Measurements from ENCODE around the gene ZDHHC4. TPM values are rescaled to one million over a fixed set of nuclear protein-coding genes. Genes with fewer than 3 reads are reported as not detected.

ZDHHC4 gene
- total RNA-seq, 1 donor from 2014 or later, result 36.3 TPM

- DNase-seq (ENCODE audit: extremely low spot score in 2 of 2), result no peak
- intact Hi-C loops (cut with DNase I), result no loop called here
- no peaks in the 10 kb centered on the region for H3K36me3 ChIP-seq
- H3K4me3 ChIP-seq, result no peak overlapping the region
- no peak overlapping the region for H3K27ac ChIP-seq
- H3K9me3 ChIP-seq, result no peaks in the 10 kb centered on the region
- no peaks in the 10 kb centered on the region for H3K27me3 ChIP-seq
- H3K4me1 ChIP-seq, result no peaks in the 10 kb centered on the region
- TF ChIP-seq POLR2AphosphoS5 (IDR thresholded peaks at IDR 0.05; ENCODE audit: insufficient read depth in 1 of 2, low read depth in 1 of 2) (no peak), POLR2A (IDR thresholded peaks at IDR 0.05) (no peak), CTCF (IDR thresholded peaks at IDR 0.05) (no peak)
Observed at GRCh38 chr7:6562106-6562505, 15.1 kb upstream of the ZDHHC4 start.

GRCh38 chr7:6563936-6564770, 13.1 kb upstream of the ZDHHC4 start:
- Histone ChIP-seq H3K27me3 (no peaks in the 10 kb centered on the region), H3K36me3 (no peaks in the 10 kb centered on the region), H3K27ac (no peak overlapping the region), H3K9me3 (no peaks in the 10 kb centered on the region), H3K4me1 (no peaks in the 10 kb centered on the region), H3K4me3 (no peak overlapping the region)
- intact Hi-C loops (cut with DNase I), result no loop called here
- no peak for DNase-seq (ENCODE audit: extremely low spot score in 2 of 2)
- no peak for TF ChIP-seq CTCF (IDR thresholded peaks at IDR 0.05)
- TF ChIP-seq POLR2A (IDR thresholded peaks at IDR 0.05), result no peak
- no peak for TF ChIP-seq POLR2AphosphoS5 (IDR thresholded peaks at IDR 0.05; ENCODE audit: insufficient read depth in 1 of 2, low read depth in 1 of 2)

GRCh38 chr7:6565655-6566054, 11.6 kb upstream of the ZDHHC4 start:
- no peak for TF ChIP-seq CTCF (IDR thresholded peaks at IDR 0.05)
- TF ChIP-seq POLR2AphosphoS5 (IDR thresholded peaks at IDR 0.05; ENCODE audit: insufficient read depth in 1 of 2, low read depth in 1 of 2), result no peak
- TF ChIP-seq POLR2A (IDR thresholded peaks at IDR 0.05), result no peak

GRCh38 chr7:6567886-6568285, 9.4 kb upstream of the ZDHHC4 start:
- TF ChIP-seq POLR2A (IDR thresholded peaks at IDR 0.05) (no peak), CTCF (IDR thresholded peaks at IDR 0.05) (no peak), POLR2AphosphoS5 (IDR thresholded peaks at IDR 0.05; ENCODE audit: insufficient read depth in 1 of 2, low read depth in 1 of 2) (no peak)
- intact Hi-C loops (cut with DNase I), result no loop called here

More at GRCh38 chr7:6565655-6566054, 11.6 kb upstream of the ZDHHC4 start:
- no peaks in the 10 kb centered on the region for H3K9me3 ChIP-seq
- no peaks in the 10 kb centered on the region for H3K36me3 ChIP-seq
- no peak overlapping the region for H3K4me3 ChIP-seq
- no peak overlapping the region for H3K27ac ChIP-seq
- H3K4me1 ChIP-seq, result no peaks in the 10 kb centered on the region
- DNase-seq (ENCODE audit: extremely low spot score in 2 of 2), result no peak
- intact Hi-C loops (cut with DNase I), result no loop called here
- H3K27me3 ChIP-seq, result no peaks in the 10 kb centered on the region

GRCh38 chr7:6571160-6571779, 6.0 kb upstream of the ZDHHC4 start:
- no peak overlapping the region for H3K4me3 ChIP-seq
- peaks cover 4% of the 10 kb centered on the region for H3K4me1 ChIP-seq
- no peak overlapping the region for H3K27ac ChIP-seq
- no peak for TF ChIP-seq POLR2A (IDR thresholded peaks at IDR 0.05)
- TF ChIP-seq POLR2AphosphoS5 (IDR thresholded peaks at IDR 0.05; ENCODE audit: insufficient read depth in 1 of 2, low read depth in 1 of 2), result no peak
- no peak for TF ChIP-seq CTCF (IDR thresholded peaks at IDR 0.05)
- no peak for DNase-seq (ENCODE audit: extremely low spot score in 2 of 2)
- H3K27me3 ChIP-seq, result no peaks in the 10 kb centered on the region
- no peaks in the 10 kb centered on the region for H3K9me3 ChIP-seq
- no peaks in the 10 kb centered on the region for H3K36me3 ChIP-seq
- intact Hi-C loops (cut with DNase I), result no loop called here

More at GRCh38 chr7:6567886-6568285, 9.4 kb upstream of the ZDHHC4 start:
- no peak for DNase-seq (ENCODE audit: extremely low spot score in 2 of 2)
- no peaks in the 10 kb centered on the region for H3K4me1 ChIP-seq
- no peaks in the 10 kb centered on the region for H3K36me3 ChIP-seq
- no peak overlapping the region for H3K27ac ChIP-seq
- no peaks in the 10 kb centered on the region for H3K27me3 ChIP-seq
- no peak overlapping the region for H3K4me3 ChIP-seq
- H3K9me3 ChIP-seq, result no peaks in the 10 kb centered on the region
